T-helper 1 cell treated with Interleukin-12 subunit alpha and Interleukin-12 subunit beta and Interleukin-4 antibody, amounts not matched to agents 30 ng/mL and 1 ng/mL, for 36 hours (primary cell): ENCODE data around the gene RNF32. TPM values are rescaled to one million over a fixed set of nuclear protein-coding genes. Genes with fewer than 3 reads are reported as not detected.
"Not testable (repeated sequence)": the region's sequence is repeated elsewhere in the genome, so short reads cannot be mapped to it uniquely, and the experiment has no call there.

ENCODE experiments used
- intact Hi-C: fragments of 100-400 bp; cut with micrococcal nuclease; formaldehyde crosslinking; loops from one replicate; pipeline ENCODE4 v1.15.1; 2024
- total RNA-seq: library from RNA; stranded (reverse); gene quantifications from 2 replicates; pipeline ENCODE4 v1.2.3, GENCODE V29; 2022

RNF32 gene
- total RNA-seq, 1 donor from 2014 or later, result 3.7 TPM

DNA sequence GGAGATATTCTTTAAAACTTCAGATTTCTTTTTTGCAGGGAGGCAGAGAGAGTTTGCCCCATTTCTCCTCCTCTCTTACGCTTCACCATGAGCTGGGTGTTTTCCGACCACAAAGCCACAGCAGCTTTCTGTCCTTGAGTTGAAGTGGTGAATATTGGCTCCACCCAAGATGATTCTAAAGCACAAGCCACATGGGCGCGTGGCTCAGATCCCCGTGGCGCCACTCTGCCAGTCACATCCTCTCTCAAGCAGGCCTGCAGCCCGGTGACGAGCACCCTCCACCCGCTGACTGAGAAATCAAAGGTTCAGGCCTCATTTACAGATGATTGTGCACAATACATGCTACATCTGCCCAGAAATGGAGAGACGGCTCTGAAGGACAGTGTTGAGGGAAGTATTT is 27.6 kb upstream of the RNF32 start:
- intact Hi-C loops, result loop anchor here (1.0 to 10.0 kb wide), 7 partner anchors 12 to 1608 kb away; partner anchors contain the start of genes LMBR1, PAXIP1, RBM33 and SHH

DNA sequence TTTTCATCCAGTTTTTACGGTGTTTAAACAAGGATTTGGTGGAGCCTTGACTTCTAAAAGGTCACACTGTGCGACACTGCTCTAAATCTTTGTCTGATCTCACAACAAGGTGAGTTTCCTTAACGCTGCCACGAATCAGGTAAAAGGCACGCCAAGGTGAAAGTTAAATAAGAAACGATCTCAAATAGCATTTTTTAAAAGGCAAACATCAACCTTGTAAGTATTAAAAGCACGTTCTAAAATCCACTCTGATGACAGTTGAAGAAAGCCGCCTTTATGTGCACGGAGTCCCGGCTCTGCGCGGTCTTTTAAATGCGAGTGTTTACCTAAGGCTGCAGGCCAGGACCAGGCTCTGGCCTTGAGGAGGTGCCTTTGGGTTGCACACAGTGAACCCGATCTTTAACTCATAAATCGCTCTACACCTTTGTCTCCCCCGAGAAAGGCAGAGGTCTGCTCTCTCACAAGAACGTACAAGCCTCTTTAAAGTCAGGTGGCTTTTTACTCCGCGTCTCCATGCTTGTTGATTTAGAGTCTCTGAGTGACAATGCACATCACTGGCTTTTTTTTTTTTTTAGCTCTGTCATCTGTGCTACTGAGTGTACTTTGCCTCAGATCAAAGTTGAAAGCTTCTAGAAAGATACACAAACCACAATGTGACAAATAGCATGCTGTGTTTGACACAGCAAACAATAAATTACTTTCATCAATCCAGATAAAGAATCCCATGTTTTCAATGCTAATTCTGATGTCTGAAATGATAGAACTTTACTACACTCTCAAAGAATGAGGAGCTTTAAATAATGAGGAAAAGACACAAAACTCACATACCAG is 25.9 kb upstream of the RNF32 start:
- intact Hi-C loops, result loop anchor here (10.0 kb wide), 4 partner anchors 160 to 1610 kb away; partner anchors contain the start of genes PAXIP1, RBM33 and SHH

DNA sequence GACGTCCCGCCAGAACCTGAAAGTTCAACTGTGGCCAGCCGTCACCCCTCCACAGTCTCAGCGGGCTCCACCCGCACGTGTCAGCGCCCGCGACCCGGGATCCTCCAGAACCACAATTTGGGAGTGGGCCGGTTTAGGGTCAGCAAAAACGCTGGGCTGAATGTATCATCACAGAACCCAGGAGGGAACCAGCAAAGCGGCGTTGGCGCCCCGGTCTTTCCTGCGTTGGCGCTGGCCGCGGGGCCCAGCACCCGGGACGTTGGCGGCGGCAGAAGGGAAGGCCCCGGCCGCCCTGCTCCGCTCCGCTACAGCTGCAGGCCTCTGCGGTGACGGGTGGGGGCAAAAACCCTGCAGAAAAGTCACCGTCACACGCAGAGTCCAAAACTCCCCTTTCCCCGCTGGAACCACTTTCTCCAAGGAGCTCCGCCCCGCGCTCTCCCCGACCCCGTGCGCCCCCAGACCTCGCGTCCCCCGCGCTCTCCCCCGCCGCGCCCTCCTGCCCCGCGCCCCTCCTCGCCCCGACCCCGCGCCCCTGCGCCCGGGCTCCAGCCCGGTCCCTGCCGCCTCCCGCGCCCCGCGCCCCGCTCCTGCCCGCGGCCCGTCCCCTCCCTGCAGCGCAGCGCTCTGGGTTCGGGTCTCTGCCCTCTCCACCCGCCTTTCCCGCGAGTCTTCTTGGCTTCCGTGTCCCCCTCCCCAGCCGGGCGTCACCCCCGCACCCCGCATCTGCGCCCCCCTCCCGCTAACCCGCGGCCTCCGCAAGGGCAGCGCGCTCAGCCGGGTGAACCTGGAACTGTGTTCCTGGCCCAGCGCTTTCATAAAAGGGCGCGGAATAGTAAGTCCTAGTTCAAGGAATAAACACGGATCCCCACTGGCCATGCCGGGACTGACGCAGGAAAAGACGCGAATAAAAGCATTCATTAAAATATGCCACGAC is 24.0 kb upstream of the RNF32 start:
- intact Hi-C loops, result loop anchor here (10.0 kb wide), 4 partner anchors 158 to 1612 kb away; partner anchors contain the start of genes PAXIP1, RBM33 and SHH

DNA sequence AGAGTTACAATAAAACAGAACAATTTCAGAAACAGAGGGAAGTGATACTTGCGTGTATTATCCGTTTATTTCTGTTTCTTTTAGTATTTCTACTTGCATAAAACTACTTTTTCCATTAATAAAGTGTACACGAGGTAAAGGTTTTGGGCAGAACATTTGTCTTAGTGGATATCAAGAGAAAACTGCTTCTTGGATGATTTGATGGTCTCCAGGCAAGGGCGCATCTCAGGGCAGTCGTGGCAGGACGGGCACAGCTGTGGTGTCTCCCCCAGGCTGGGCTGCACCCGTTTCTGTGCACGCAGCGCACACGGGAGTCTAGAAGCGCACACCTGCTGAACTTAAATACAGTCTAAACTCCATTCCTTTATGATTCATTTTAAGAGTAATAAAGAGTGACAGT is 23.4 kb upstream of the RNF32 start:
- intact Hi-C loops, result loop anchor here (10.0 kb wide), 4 partner anchors 158 to 1612 kb away; partner anchors contain the start of genes PAXIP1, RBM33 and SHH

DNA sequence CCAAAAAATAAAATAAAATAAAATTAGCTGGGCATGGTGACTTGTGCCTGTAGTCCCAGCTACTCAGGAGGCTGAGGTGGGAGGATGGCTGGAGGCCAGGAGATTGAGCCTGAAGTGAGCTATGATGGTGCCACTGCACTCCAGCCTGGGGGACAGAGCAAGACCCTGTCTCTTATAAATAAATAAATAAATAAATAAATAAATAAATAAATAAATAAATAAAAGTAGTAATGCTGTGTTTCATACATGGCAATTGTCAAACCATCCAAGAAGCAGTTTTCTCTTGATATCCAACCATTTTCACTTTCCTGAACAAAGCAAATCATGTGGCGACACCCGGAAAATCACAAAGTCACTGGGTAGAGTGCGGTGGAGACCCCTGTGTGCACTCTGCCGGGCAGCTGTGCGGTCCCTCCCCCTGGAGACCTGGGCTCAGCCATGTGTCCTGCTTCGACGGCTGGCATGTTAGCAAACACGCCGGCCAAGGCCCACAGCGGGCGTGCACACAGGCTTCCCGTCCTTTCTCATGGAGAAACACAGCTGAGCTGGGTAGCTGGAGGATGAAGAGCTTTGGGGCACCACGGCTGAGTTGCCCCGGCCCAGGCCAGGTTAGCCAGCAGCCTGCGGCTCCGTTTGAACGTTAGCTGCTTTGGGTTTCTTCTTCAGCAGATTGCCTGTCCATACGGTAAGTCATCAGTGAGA is 22.3 kb upstream of the RNF32 start:
- intact Hi-C loops, result loop anchor here (10.0 kb wide), 4 partner anchors 157 to 1613 kb away; partner anchors contain the start of genes PAXIP1, RBM33 and SHH

DNA sequence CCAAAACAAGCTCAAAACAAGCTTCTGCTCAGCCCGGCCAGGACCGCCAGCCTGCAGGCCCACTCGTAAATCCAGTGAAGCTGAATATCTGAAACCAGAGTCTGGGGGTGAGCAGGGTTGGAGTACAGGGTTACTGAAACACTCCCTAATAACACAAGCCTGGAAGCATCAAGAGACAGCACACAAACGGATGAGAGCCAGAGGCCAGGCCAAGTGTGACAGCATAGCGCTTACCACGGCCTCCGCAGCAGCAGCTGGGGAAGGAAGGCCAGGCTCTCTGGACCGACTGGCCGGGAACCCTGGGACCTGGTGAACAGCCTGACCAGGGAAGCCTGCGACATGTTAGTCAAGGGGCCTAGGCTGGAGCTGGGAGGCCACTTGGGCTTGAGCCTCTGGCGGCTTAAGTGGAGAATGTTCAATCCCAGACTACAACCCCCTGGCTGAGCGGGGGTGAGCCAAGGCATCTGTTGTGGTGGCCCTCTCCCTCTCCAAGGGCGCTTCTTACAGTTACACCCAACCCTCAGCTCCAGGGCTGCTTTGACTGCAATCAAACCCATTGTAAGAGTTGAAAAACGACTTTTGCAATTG is 21.7 kb upstream of the RNF32 start:
- intact Hi-C loops, result loop anchor here (10.0 kb wide), 4 partner anchors 156 to 1614 kb away; partner anchors contain the start of genes PAXIP1, RBM33 and SHH

DNA sequence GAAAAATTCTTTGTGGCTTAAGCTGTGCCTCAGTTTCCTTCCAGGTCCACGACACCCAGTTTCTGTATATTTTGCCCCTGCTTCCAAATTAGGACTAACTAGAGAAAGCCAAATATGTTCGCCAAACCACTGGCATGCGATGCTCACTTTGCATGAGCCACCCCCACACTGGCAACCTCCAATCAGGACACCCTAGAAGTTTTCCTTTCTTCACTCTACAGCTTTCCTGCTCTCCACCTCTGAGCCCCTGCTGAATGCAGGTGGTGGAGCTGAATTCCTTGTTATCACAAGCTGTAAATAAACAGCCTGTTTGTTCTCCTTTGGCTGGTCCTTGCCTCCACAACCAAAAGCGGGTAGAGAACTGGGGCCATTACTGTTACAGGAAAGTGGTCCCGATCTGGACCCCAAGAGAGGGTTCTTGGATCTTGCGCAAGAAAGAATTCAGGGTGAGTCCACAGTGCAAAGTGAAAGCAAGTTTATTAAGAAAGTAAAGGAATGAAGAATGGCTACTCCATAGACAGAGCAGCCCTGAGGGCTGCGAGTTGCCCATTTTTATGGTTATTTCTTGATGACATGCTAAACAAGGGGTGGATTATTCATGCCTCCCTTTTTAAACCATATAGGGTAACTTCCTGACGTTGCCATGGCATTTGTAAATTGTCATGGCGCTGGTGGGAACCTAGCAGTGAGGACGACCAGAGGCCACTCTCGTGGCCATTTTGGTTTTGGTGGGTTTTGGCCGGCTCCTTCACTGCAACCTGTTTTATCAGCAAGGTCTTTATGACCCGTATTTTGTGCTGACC is 20.9 kb upstream of the RNF32 start:
- intact Hi-C loops, result loop anchor here (10.0 kb wide), 4 partner anchors 155 to 1615 kb away; partner anchors contain the start of genes PAXIP1, RBM33 and SHH

DNA sequence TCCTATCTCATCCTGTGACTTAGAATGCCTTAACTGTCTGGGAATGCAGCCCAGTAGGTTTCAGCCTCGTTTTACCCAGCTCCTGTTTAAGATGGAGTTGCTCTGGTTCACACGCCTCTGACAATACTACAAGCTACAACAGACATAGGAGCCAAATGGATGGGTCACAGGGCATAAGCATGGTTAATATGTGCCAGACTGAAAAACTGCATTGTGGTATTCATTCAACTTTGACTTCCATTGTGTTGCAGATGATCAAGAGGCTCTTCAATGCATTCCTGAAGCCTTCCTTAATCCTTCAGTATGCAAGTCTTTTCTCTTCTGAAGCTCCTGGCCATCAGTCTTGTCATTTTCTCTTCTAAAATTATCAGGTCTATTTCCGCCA is 20.3 kb upstream of the RNF32 start:
- intact Hi-C loops, result no loop called here

DNA sequence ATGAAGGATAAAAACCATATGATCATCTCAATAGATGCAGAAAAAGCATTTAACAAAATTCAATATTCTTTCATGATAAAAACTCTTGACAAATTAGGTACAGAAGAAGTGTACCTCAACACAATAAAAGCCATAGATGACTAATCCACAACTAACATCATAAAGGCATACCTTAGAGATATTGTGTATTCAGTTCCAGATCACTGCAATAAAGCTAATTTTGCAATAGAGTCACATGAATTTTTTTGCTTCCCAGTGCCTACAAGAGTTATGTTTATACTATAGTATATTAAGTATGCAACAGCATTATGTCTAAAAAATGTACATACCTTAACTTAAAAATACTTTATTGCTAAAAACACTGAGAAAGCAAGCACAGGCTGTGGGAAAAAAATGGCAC is 18.9 kb upstream of the RNF32 start:
- intact Hi-C loops, result no loop called here

DNA sequence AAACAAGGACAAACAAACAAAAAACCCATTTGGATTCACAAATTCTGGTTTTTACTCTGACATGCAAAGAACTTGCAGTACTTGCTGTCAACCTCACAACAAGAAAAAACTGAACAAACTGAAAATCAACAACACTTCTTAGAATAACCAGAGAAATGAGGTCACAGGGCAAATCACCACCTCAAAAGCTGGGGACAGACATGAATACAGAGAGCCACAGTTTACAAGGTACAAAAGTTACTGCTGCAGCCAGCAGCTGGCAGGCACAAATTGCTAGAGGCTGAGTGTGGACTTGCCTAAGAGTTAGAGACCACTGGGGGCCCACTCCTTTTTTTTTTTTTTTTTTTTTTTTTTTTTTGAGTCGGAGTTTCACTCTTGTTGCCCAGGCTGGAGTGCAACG is 15.0 kb upstream of the RNF32 start:
- intact Hi-C loops, result loop anchor here (1.0 kb wide), 2 partner anchors 12 to 16 kb away; no protein-coding TSS in a partner anchor

DNA sequence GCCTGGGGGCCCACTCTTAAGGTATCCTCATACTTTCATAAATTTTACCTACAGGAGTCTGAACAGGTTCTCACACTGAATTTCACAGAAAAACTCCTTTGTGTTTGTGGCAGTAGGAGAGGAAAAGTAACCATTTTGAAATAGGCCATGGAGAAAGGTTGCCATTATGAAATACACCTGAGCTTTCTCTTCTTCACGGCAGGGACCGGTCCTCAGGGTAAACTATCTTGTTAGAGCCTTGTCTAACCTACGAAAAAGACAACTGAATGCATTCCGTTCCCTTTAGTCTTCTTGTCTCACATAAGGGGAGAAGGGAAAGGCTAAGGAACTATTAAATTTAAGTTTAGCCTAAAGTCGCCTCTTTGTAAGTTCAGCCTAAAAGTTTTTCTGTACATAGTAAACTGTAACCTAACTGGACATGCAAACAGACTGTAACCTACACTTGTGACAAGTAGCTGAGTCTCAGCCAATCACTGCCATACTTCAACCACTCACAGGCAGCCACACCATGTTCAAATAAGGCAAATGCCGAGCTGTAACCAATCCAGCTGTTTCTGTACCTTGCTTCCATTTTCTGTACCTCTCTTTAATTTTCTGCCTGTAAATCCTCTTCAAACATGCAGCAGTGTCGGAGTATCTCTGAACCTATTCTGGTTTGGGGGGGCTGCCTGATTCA is 14.2 kb upstream of the RNF32 start:
- intact Hi-C loops, result no loop called here

DNA sequence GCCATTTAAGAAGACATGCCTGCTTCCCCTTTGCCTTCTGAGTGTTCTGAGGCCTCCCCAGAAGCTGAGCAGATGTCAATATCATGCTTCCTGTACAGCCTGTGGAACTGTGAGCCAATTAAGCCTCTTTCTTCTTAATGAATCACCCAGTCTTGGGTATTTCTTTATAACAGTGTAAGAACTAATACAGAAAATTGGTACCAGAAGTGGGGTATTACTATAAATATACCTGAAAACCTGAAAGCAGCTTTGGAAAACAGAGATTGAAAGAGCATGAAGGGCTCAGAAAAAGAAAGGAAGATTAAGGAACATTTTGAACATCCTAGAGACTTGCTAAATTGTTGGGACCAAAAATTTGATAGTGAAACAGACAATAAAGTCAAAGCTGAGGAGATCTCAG is 12.0 kb upstream of the RNF32 start:
- intact Hi-C loops, result no loop called here

DNA sequence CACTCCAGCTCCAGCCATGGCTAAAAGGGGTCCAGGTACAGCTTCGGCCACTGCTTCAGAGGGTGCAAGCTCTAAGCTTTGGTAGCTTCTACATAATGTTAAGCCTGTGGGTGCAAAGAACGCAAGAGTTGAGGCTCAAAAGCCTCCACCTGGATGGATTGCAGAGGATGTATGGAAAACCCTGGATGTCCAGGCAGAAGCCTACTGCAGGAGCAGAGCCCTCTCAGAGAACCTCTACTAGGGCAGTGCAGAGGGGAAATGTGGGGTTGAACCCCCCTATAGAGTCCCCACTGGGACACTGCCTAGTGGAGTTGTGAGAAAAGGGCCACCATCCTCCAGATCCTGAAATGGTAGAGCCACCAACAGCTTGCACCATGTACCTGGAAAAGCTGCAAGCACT is 10.7 kb upstream of the RNF32 start:
- intact Hi-C loops, result no loop called here

DNA sequence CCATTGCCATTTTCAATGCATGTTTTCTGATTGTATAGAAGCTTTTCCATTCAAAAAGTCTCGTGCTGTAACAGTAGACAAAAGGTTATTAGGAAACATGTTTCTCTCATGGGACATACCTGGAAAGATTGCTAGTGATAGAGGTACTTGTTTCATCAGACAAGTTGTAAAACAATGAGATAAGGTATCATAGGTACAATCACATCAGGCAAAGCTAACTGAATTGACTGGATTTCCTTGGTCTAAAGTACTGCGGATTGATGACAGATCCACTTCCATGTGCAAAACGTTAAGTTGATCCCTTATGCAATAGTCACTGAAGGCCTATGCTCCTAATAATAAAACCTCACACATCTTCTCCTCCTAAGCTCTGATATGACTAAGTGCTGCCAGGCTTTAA is 6.5 kb upstream of the RNF32 start:
- intact Hi-C loops, result no loop called here

DNA sequence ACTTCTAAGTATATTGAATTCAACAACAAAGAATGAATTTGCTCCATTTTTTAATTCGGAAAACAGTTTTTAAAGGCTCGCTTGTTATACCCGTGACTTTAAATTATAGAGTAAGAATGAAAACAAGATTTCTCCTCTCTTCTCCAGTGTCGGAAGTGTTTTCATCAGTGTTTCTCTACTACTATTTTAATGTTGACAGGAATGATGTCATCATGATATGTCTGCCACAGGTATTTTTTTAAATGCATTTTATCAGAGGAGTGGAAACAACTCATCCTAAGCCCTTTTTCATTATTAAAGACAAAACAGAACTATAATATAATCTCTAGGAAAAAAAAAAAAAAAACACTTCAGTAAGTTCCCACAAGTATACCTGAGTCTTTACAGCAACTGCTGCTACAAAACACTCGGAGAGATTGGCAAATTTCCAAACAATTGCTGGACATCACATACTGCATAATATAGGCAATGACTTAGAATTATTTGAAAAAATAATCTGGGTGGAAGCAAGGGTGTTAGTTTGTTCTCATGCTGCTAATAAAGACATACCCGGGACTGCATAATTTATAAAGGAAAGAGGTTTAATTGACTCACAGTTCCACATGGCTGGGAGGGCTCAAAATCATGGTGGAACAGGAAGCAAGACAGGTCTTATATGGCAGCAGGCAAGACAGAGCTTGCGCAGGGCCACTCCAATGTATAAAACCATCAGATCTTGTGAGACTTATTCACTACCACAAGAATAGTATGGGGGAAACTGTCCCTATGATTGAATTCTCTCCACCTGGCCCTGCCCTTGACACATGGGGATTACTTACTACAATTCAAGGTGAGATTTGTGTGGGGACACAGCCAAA is 4.8 kb upstream of the RNF32 start:
- intact Hi-C loops, result no loop called here

DNA sequence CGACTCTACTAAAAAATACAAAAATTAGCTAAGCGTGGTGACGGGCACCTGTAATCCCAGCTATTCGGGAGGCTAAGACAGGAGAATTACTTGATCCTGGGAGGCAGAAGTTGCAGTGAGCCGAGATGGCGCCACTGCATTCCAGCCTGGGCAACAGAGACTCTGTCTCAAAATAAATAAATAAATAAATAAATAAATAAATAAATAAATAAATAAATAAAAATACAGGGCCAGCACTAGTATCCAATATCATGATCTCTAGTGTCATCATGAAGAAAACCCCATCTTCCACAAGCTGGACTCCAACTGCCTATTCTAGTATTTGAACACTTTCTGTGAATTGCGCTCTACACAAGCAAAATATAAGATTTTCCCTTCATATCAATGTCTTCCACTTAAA is 3.5 kb upstream of the RNF32 start:
- intact Hi-C loops, result not testable (repeated sequence)

DNA sequence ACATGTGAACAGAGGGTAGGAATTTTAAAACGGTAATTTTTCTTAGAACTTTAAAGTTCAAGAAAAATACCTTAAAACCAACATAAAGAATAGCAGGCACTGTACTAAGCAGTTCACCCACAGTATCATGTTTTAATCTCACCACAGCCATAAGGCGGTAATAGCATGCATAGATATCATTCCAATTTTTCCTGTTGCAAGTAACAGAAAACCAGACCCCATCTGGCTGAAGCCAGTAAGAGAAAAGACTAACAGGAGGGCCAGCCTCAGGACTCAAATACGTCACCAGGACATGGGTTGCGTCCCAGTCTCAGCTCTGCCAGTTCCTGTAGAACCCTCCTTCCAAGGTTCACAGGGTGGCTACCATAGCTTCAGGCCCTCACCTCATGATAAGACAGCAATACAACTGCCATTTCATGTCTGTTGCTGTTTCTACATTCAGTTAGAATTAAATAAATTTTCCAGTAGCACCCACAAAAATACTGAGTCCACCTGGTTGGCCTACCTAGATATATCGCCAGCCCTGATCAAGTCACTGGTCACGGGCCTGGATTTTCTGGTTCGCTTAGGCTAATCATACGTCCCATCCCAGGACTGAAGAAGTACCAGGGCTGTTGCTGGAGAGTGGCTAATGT is 2.0 kb upstream of the RNF32 start:
- intact Hi-C loops, result no loop called here
